ENCODE data around the gene STX5. TPM values are rescaled to one million over a fixed set of nuclear protein-coding genes. Genes with fewer than 3 reads are reported as not detected.

STX5 gene
- total and polyA plus RNA-seq, 9 of the 15 experiments (the other 6 are each of a cell fraction or from before 2014, with no cell fraction given): 2.8 to 28.6 (median 23.7) TPM

GRCh38 chr11:62771144-62772021, 60.5 kb downstream of the STX5 start, which contains the start of gene TAF6L (continued):
- TF ChIP-seq ZNF217 (CRISPR knock-in tag; IDR thresholded peaks at IDR 0.05): no peak
- no peak for TF ChIP-seq CHD7 (IDR thresholded peaks at IDR 0.05; ENCODE audit: low read depth, low read length)
- no peak for TF ChIP-seq ZBTB49 (CRISPR knock-in tag; IDR thresholded peaks at IDR 0.05; ENCODE audit: borderline replicate concordance)
- TF ChIP-seq POLR2B (IDR thresholded peaks at IDR 0.05; ENCODE audit: low read depth, partially characterized antibody): peak; percentile 72
- TF ChIP-seq E2F3 (CRISPR knock-in tag; IDR thresholded peaks at IDR 0.05): 0 out of 2 replicates have a peak, but pooled peaks have one; percentile 9
- TF ChIP-seq TBL1XR1 (IDR thresholded peaks at IDR 0.05; ENCODE audit: low read length in 2 of 2): no peak
- TF ChIP-seq ZNF282 (CRISPR knock-in tag; IDR thresholded peaks at IDR 0.05): no peak
- TF ChIP-seq NBN (IDR thresholded peaks at IDR 0.05; ENCODE audit: low read depth): peak; percentile 32; the same call in 1 of the 2 replicates
- TF ChIP-seq KDM1A (IDR thresholded peaks at IDR 0.05): peak; percentile 81 to 90
- TF ChIP-seq SREBF1 (IDR thresholded peaks at IDR 0.05; ENCODE audit: borderline replicate concordance, low read depth, low read length): no peak
- TF ChIP-seq SLC30A9 (CRISPR knock-in tag; IDR thresholded peaks at IDR 0.05): no peak
- TF ChIP-seq ETV6 (IDR thresholded peaks at IDR 0.05; ENCODE audit: borderline replicate concordance in 1 of 2, low read depth in 2 of 2, low read length in 1 of 2): no peak
- TF ChIP-seq ETV6 (CRISPR knock-in tag; IDR thresholded peaks at IDR 0.05; ENCODE audit: borderline replicate concordance): no peak
- no peak for TF ChIP-seq LCOR (CRISPR knock-in tag; IDR thresholded peaks at IDR 0.05)

Measured in K562 (cell line).